DND-41 (cell line): ENCODE results near the gene ANKRD40.
A peak's percentile ranks its signal among the peaks of the same experiment; 100 is the strongest.

Experiments used
- ATAC-seq: fragments of 200-7000 bp; cut with Tn5 transposase; 3 replicates; pipeline ENCODE4 v1.9.1; 2021; ENCODE audit warnings: low read depth; ENCODE audit not compliant: insufficient read depth
- DNase-seq: peaks from one replicate; pipeline ENCODE4 v3.0.0-alpha.2; 2020
- H2AFZ ChIP-seq: 2 replicates; pipeline ENCODE4 v1.6.0; 2012; ENCODE audit warnings: low read depth, low read length
- H3K27ac ChIP-seq: 2 replicates; pipeline ENCODE4 v1.5.1; 2012; ENCODE audit warnings: low read length, inconsistent platforms
- H3K27me3 ChIP-seq: fragments of 200-600 bp; sonication (generic); 2 replicates; pipeline ENCODE4 v1.6.0; 2012; ENCODE audit warnings: low read length, mild to moderate bottlenecking, inconsistent platforms; ENCODE audit not compliant: insufficient read depth, poor library complexity
- H3K36me3 ChIP-seq: 2 replicates; pipeline ENCODE4 v1.5.1; 2012; ENCODE audit warnings: low read length, inconsistent platforms; ENCODE audit not compliant: insufficient read depth
- H3K4me1 ChIP-seq: 2 replicates; pipeline ENCODE4 v1.5.1; 2012; ENCODE audit warnings: mild to moderate bottlenecking, low read length; ENCODE audit not compliant: insufficient read depth
- H3K4me2 ChIP-seq: 2 replicates; pipeline ENCODE4 v1.6.0; 2012; ENCODE audit warnings: mild to moderate bottlenecking, moderate library complexity, low read length, inconsistent platforms; ENCODE audit not compliant: insufficient read depth
- H3K4me3 ChIP-seq, 2 experiments: fragments of 200-600 bp in 1 of 2; shearing (Covaris generic) in 1 of 2; 2 replicates each; pipeline ENCODE4 v1.5.1; 2012 to 2016; ENCODE audit warnings: inconsistent platforms in 2 of 2, low read length in 2 of 2, mild to moderate bottlenecking in 2 of 2, low read depth in 1 of 2, moderate library complexity in 1 of 2
- H3K79me2 ChIP-seq: 2 replicates; pipeline ENCODE4 v1.6.0; 2012; ENCODE audit warnings: low read length, inconsistent platforms; ENCODE audit not compliant: insufficient read depth
- H3K9ac ChIP-seq: 2 replicates; pipeline ENCODE4 v1.6.0; 2012; ENCODE audit warnings: low read depth, mild to moderate bottlenecking, inconsistent platforms, low read length, moderate library complexity
- H3K9me3 ChIP-seq: 2 replicates; pipeline ENCODE4 v1.5.1; 2012; ENCODE audit warnings: low read length, moderate library complexity, mild to moderate bottlenecking, inconsistent platforms; ENCODE audit not compliant: insufficient read depth, severe bottlenecking
- H4K20me1 ChIP-seq: 2 replicates; pipeline ENCODE4 v1.6.0; 2012; ENCODE audit warnings: low read length; ENCODE audit not compliant: insufficient read depth
- CTCF ChIP-seq: IDR thresholded peaks from 2 replicates; pipeline ENCODE4 v1.5.1; 2012; ENCODE audit warnings: borderline replicate concordance, low read length, moderate library complexity, mild to moderate bottlenecking; ENCODE audit not compliant: poor library complexity, severe bottlenecking; ENCODE audit errors: extremely low read depth
- EZH2 ChIP-seq: IDR thresholded peaks from 3 replicates; pipeline ENCODE4 v1.6.1; 2012; ENCODE audit warnings: borderline replicate concordance, low read depth, mild to moderate bottlenecking, moderate library complexity, low read length, inconsistent platforms; ENCODE audit not compliant: severe bottlenecking

Gene ANKRD40

GRCh38 chr17:50661795-50662391 lies 45.8 kb downstream of the ANKRD40 start:
- H3K9ac ChIP-seq: no peak overlapping the region
- no peaks in the 10 kb centered on the region; the same call in 1 of the 2 replicates for H4K20me1 ChIP-seq
- TF ChIP-seq EZH2 (no peak), CTCF (no peak)
- H3K27ac ChIP-seq: no peak overlapping the region
- H3K4me2 ChIP-seq: no peak overlapping the region
- ATAC-seq (peak; percentile 76), DNase-seq (peak; percentile 48)
- peaks cover 11% of the 10 kb centered on the region for H3K4me1 ChIP-seq
- no peaks in the 10 kb centered on the region for H3K9me3 ChIP-seq
- H3K27me3 ChIP-seq: no peaks in the 10 kb centered on the region
- H3K36me3 ChIP-seq: no peaks in the 10 kb centered on the region
- H3K79me2 ChIP-seq: no peaks in the 10 kb centered on the region
- H3K4me3 ChIP-seq: no peak overlapping the region
- peak overlapping the region; percentile 33; the same call in 1 of the 2 replicates for H2AFZ ChIP-seq

GRCh38 chr17:50661348-50661747 lies 46.4 kb downstream of the ANKRD40 start:
- H3K4me1 ChIP-seq: peaks cover 11% of the 10 kb centered on the region
- no peaks in the 10 kb centered on the region for H3K27me3 ChIP-seq
- no peaks in the 10 kb centered on the region; the same call in 1 of the 2 replicates for H4K20me1 ChIP-seq
- H2AFZ ChIP-seq: peak overlapping the region; percentile 33; the same call in 1 of the 2 replicates
- H3K36me3 ChIP-seq: no peaks in the 10 kb centered on the region
- H3K79me2 ChIP-seq: no peaks in the 10 kb centered on the region
- DNase-seq (no peak), ATAC-seq (no peak)
- no peak overlapping the region for H3K4me2 ChIP-seq
- TF ChIP-seq CTCF (no peak), EZH2 (no peak)
- H3K9me3 ChIP-seq: no peaks in the 10 kb centered on the region
- H3K4me3 ChIP-seq: no peak overlapping the region
- H3K27ac ChIP-seq: no peak overlapping the region
- no peak overlapping the region for H3K9ac ChIP-seq

- H3K27ac ChIP-seq: no peak overlapping the region
- H3K27me3 ChIP-seq: no peaks in the 10 kb centered on the region
- DNase-seq: no peak
- no peak overlapping the region for H2AFZ ChIP-seq
- H3K4me3 ChIP-seq: no peak overlapping the region
- no peaks in the 10 kb centered on the region; the same call in 1 of the 2 replicates for H4K20me1 ChIP-seq
- H3K9ac ChIP-seq: no peak overlapping the region
- no peak overlapping the region for H3K4me2 ChIP-seq
- peaks cover 11% of the 10 kb centered on the region for H3K4me1 ChIP-seq
- ATAC-seq: no peak
- H3K9me3 ChIP-seq: no peaks in the 10 kb centered on the region
- no peaks in the 10 kb centered on the region for H3K36me3 ChIP-seq
- TF ChIP-seq CTCF: no peak
- TF ChIP-seq EZH2: no peak
- no peaks in the 10 kb centered on the region for H3K79me2 ChIP-seq
Observed at GRCh38 chr17:50660887-50661345, 46.8 kb downstream of the ANKRD40 start.
